ENCODE measurements around the gene DPF1.

The DPF1 gene

GRCh38 chr19:38255383-38256014 is 31.5 kb upstream of the DPF1 start:
- TF ChIP-seq, protein P1, sequence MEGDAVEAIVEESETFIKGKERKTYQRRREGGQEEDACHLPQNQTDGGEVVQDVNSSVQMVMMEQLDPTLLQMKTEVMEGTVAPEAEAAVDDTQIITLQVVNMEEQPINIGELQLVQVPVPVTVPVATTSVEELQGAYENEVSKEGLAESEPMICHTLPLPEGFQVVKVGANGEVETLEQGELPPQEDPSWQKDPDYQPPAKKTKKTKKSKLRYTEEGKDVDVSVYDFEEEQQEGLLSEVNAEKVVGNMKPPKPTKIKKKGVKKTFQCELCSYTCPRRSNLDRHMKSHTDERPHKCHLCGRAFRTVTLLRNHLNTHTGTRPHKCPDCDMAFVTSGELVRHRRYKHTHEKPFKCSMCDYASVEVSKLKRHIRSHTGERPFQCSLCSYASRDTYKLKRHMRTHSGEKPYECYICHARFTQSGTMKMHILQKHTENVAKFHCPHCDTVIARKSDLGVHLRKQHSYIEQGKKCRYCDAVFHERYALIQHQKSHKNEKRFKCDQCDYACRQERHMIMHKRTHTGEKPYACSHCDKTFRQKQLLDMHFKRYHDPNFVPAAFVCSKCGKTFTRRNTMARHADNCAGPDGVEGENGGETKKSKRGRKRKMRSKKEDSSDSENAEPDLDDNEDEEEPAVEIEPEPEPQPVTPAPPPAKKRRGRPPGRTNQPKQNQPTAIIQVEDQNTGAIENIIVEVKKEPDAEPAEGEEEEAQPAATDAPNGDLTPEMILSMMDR (conservative IDR thresholded peaks at IDR 0.05; ENCODE audit: low read depth, low read length), result no peak
- H3K4me3 ChIP-seq (ENCODE audit: low read length), result no peak overlapping the region
- DNase-seq (ENCODE audit: low read depth), result no peak

GRCh38 chr19:38253788-38254187 is 29.8 kb upstream of the DPF1 start:
- DNase-seq (ENCODE audit: low read depth), result no peak
- TF ChIP-seq, protein P1 (conservative IDR thresholded peaks at IDR 0.05; ENCODE audit: low read depth, low read length), result no peak
- H3K4me3 ChIP-seq (ENCODE audit: low read length), result no peak overlapping the region

- DNase-seq (ENCODE audit: low read depth), result no peak
- H3K4me3 ChIP-seq (ENCODE audit: low read length), result no peak overlapping the region
- TF ChIP-seq, protein P1 (conservative IDR thresholded peaks at IDR 0.05; ENCODE audit: low read depth, low read length), result no peak
These were observed 29.1 kb upstream of the DPF1 start for GRCh38 chr19:38252941-38253691.

DNA sequence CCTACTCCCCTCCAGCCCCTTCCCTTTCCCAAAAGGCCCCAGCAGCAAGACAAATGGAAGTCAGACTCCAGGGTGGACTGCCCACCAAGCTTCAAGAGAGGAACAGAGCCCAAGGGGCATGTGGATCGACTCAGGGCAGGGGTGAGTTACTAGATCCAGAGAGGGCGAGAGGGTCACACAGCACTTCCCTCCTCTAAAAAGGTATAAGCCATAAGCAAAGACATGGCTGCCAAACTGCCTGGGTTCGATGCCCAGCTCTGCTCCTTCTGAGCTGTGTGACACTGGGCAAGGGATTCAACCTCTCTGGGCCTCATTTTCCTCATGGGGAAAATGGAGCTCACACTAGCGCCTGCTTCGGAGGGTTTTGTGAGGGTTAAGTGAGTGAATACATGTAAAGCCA is 28.4 kb upstream of the DPF1 start:
- no peak for DNase-seq (ENCODE audit: low read depth)
- TF ChIP-seq, protein P1 (conservative IDR thresholded peaks at IDR 0.05; ENCODE audit: low read depth, low read length), result no peak
- no peak overlapping the region for H3K4me3 ChIP-seq (ENCODE audit: low read length)

- TF ChIP-seq, protein P1 (conservative IDR thresholded peaks at IDR 0.05; ENCODE audit: low read depth, low read length), result no peak
- no peak overlapping the region for H3K4me3 ChIP-seq (ENCODE audit: low read length)
- DNase-seq (ENCODE audit: low read depth), result no peak
These were observed 27.6 kb upstream of the DPF1 start for GRCh38 chr19:38251564-38252051.

- TF ChIP-seq, protein P1 (conservative IDR thresholded peaks at IDR 0.05; ENCODE audit: low read depth, low read length), result no peak
- H3K4me3 ChIP-seq (ENCODE audit: low read length), result no peak overlapping the region
- DNase-seq (ENCODE audit: low read depth), result no peak
These were observed 27.0 kb upstream of the DPF1 start for GRCh38 chr19:38250821-38251563.

Measured in retinal pigment epithelial cell (primary cell).